ENCODE measurements around the gene RGS3. TPM values are rescaled to one million over a fixed set of nuclear protein-coding genes. Genes with fewer than 3 reads are reported as not detected.

The RGS3 gene
- total RNA-seq, 1 donor from 2014 or later = 92.5 TPM

- H3K36me3 ChIP-seq (ENCODE audit: insufficient read depth, low read length) = no peaks in the 10 kb centered on the region
- no peak for DNase-seq (ENCODE audit: low read depth)
- FAIRE-seq = no peak
- no peak overlapping the region for H2AFZ ChIP-seq (ENCODE audit: low read depth, low read length)
- Mint-ChIP-seq H3K36me3 (ENCODE audit: low read depth, unreplicated experiment) (no peaks in the 10 kb centered on the region), H3K27ac (ENCODE audit: unreplicated experiment) (no peak overlapping the region), H3K27me3 (ENCODE audit: low read depth, unreplicated experiment) (peaks cover 27% of the 10 kb centered on the region), H3K4me3 (ENCODE audit: unreplicated experiment) (no peak overlapping the region), H3K4me1 (ENCODE audit: low read depth, unreplicated experiment) (peaks cover 11% of the 10 kb centered on the region), H3K9me3 (ENCODE audit: unreplicated experiment) (no peaks in the 10 kb centered on the region)
- H3K79me2 ChIP-seq (ENCODE audit: insufficient read depth, low read length) = no peaks in the 10 kb centered on the region
- no peaks in the 10 kb centered on the region for H3K27me3 ChIP-seq (ENCODE audit: insufficient read depth, low read length)
- no peaks in the 10 kb centered on the region for H3K9me3 ChIP-seq (ENCODE audit: insufficient read depth, low read depth, low read length)
- H3K9ac ChIP-seq (ENCODE audit: low read length) = no peak overlapping the region
- H3K27ac ChIP-seq (ENCODE audit: low read depth, low read length) = no peak overlapping the region
- no peak overlapping the region for H3K4me3 ChIP-seq (ENCODE audit: insufficient read depth, low read depth, low read length)
- no peaks in the 10 kb centered on the region for H4K20me1 ChIP-seq (ENCODE audit: insufficient read depth, low read length)
- TF ChIP-seq EZH2 (IDR thresholded peaks at IDR 0.05; ENCODE audit: insufficient read depth, low read length) = no peak
- TF ChIP-seq, protein P1, sequence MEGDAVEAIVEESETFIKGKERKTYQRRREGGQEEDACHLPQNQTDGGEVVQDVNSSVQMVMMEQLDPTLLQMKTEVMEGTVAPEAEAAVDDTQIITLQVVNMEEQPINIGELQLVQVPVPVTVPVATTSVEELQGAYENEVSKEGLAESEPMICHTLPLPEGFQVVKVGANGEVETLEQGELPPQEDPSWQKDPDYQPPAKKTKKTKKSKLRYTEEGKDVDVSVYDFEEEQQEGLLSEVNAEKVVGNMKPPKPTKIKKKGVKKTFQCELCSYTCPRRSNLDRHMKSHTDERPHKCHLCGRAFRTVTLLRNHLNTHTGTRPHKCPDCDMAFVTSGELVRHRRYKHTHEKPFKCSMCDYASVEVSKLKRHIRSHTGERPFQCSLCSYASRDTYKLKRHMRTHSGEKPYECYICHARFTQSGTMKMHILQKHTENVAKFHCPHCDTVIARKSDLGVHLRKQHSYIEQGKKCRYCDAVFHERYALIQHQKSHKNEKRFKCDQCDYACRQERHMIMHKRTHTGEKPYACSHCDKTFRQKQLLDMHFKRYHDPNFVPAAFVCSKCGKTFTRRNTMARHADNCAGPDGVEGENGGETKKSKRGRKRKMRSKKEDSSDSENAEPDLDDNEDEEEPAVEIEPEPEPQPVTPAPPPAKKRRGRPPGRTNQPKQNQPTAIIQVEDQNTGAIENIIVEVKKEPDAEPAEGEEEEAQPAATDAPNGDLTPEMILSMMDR (IDR thresholded peaks at IDR 0.05; ENCODE audit: insufficient read depth, low read depth, low read length) = no peak
- no peak overlapping the region for H3K4me2 ChIP-seq (ENCODE audit: low read length)
- H3K4me1 ChIP-seq (ENCODE audit: insufficient read depth, low read length) = peaks cover 11% of the 10 kb centered on the region
These were observed 33.5 kb downstream of the RGS3 start for GRCh38 chr9:113497051-113497450.

DNA sequence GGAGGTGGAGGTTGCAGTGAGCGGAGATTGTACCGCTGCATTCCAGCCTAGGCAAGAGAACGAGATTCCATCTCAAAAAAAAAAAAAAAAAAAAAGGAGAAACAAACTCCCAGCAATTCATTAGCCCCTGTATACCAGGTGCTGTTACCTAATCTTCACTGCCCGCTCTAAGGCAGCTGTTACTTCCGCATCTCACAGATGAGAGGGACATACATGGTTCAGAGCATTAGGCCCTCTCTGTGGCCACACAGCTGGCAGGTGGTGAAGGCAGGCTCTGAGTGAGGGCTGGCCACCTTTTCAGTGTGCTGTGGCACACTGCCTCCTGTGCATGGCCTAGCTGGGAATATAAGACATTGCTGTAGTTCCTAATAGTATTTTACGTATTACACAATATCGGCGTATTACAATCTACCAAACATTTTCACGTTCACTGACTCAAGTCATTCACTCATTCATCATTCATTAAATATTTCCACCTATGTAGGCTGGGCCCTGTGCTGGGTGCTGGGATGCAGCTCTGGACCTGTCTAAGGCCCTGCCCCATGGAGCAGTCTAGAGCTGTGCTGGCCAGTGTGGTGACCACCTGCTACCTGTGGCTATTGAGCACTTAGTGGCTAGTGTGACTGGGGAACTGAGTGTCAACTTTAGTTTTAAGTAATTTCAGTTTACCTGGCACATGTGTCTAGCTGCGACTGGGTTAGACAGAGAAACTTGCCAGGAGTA lies 35.8 kb downstream of the RGS3 start:
- H2AFZ ChIP-seq (ENCODE audit: low read depth, low read length) = no peak overlapping the region
- DNase-seq (ENCODE audit: low read depth) (no peak), FAIRE-seq (no peak)
- Mint-ChIP-seq H3K27ac (ENCODE audit: unreplicated experiment) (no peak overlapping the region), H3K4me3 (ENCODE audit: unreplicated experiment) (no peak overlapping the region), H3K36me3 (ENCODE audit: low read depth, unreplicated experiment) (no peaks in the 10 kb centered on the region), H3K4me1 (ENCODE audit: low read depth, unreplicated experiment) (peaks cover 8% of the 10 kb centered on the region), H3K27me3 (ENCODE audit: low read depth, unreplicated experiment) (peaks cover 24% of the 10 kb centered on the region), H3K9me3 (ENCODE audit: unreplicated experiment) (no peaks in the 10 kb centered on the region)
- no peak overlapping the region for H3K27ac ChIP-seq (ENCODE audit: low read depth, low read length)
- H3K27me3 ChIP-seq (ENCODE audit: insufficient read depth, low read length) = no peaks in the 10 kb centered on the region
- H3K9me3 ChIP-seq (ENCODE audit: insufficient read depth, low read depth, low read length) = no peaks in the 10 kb centered on the region
- H3K4me3 ChIP-seq (ENCODE audit: insufficient read depth, low read depth, low read length) = no peak overlapping the region
- H3K4me1 ChIP-seq (ENCODE audit: insufficient read depth, low read length) = peaks cover 5% of the 10 kb centered on the region
- H3K9ac ChIP-seq (ENCODE audit: low read length) = no peak overlapping the region
- H3K79me2 ChIP-seq (ENCODE audit: insufficient read depth, low read length) = no peaks in the 10 kb centered on the region
- no peaks in the 10 kb centered on the region for H4K20me1 ChIP-seq (ENCODE audit: insufficient read depth, low read length)
- no peaks in the 10 kb centered on the region for H3K36me3 ChIP-seq (ENCODE audit: insufficient read depth, low read length)
- H3K4me2 ChIP-seq (ENCODE audit: low read length) = no peak overlapping the region
- no peak for TF ChIP-seq EZH2 (IDR thresholded peaks at IDR 0.05; ENCODE audit: insufficient read depth, low read length)
- TF ChIP-seq, protein P1 (IDR thresholded peaks at IDR 0.05; ENCODE audit: insufficient read depth, low read depth, low read length) = no peak

DNA sequence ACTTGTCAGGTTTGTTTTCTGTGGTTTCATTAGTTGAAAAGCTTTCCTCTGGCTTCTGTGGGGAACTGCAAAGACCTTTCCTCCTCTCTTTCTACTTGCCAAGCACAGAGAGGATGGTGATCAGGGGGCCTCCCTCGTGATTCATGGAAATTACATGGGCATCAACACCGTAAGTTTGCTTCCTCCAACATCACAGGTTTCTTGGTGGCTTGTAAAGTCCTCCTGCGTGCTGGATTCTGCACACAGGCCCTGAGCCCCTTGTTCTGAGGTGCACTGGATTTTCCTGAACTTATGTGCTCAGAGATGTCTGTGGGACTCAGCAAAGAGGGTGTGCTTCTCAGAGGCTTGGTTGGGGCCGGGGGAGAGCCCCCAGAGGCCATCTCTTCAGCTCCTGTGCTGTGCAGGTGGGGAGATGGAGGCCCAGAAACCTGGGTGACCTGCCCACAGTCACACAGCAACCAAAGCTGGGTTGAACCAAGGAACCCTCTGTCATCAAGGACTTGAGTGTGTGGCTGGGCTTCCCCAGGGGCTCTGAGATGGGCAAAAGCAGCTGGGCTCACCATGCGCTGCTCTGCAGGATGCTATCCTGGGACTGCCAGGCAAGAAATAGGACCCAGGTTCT lies 36.5 kb downstream of the RGS3 start:
- Mint-ChIP-seq H3K9me3 (ENCODE audit: unreplicated experiment) (no peaks in the 10 kb centered on the region), H3K4me3 (ENCODE audit: unreplicated experiment) (no peak overlapping the region), H3K27ac (ENCODE audit: unreplicated experiment) (no peak overlapping the region), H3K4me1 (ENCODE audit: low read depth, unreplicated experiment) (peaks cover 11% of the 10 kb centered on the region), H3K36me3 (ENCODE audit: low read depth, unreplicated experiment) (no peaks in the 10 kb centered on the region), H3K27me3 (ENCODE audit: low read depth, unreplicated experiment) (peaks cover 24% of the 10 kb centered on the region)
- peaks cover 5% of the 10 kb centered on the region for H3K4me1 ChIP-seq (ENCODE audit: insufficient read depth, low read length)
- FAIRE-seq (no peak), DNase-seq (ENCODE audit: low read depth) (no peak)
- H2AFZ ChIP-seq (ENCODE audit: low read depth, low read length) = no peak overlapping the region
- H3K79me2 ChIP-seq (ENCODE audit: insufficient read depth, low read length) = no peaks in the 10 kb centered on the region
- no peaks in the 10 kb centered on the region for H3K9me3 ChIP-seq (ENCODE audit: insufficient read depth, low read depth, low read length)
- no peak overlapping the region for H3K4me2 ChIP-seq (ENCODE audit: low read length)
- no peaks in the 10 kb centered on the region for H3K27me3 ChIP-seq (ENCODE audit: insufficient read depth, low read length)
- H3K9ac ChIP-seq (ENCODE audit: low read length) = no peak overlapping the region
- no peak overlapping the region for H3K4me3 ChIP-seq (ENCODE audit: insufficient read depth, low read depth, low read length)
- TF ChIP-seq, protein P1 (IDR thresholded peaks at IDR 0.05; ENCODE audit: insufficient read depth, low read depth, low read length) = no peak
- TF ChIP-seq EZH2 (IDR thresholded peaks at IDR 0.05; ENCODE audit: insufficient read depth, low read length) = no peak
- H3K36me3 ChIP-seq (ENCODE audit: insufficient read depth, low read length) = no peaks in the 10 kb centered on the region
- no peak overlapping the region for H3K27ac ChIP-seq (ENCODE audit: low read depth, low read length)
- no peaks in the 10 kb centered on the region for H4K20me1 ChIP-seq (ENCODE audit: insufficient read depth, low read length)

All from astrocyte (in vitro differentiated cells and primary cell).